Bronchial epithelial cell (primary cell): Measurements from ENCODE around the gene IGF1. TPM values are rescaled to one million over a fixed set of nuclear protein-coding genes. Genes with fewer than 3 reads are reported as not detected.

Experiments
- DNase-seq: peaks from one replicate; pipeline ENCODE4 v3.0.0-alpha.2; 2010; ENCODE audit warnings: low read depth
- FAIRE-seq: peaks from 2 replicates; lab custom pipeline; 2011; peaks lifted over from hg19 to GRCh38; lab: Jason Lieb, UNC
- H3K27me3 ChIP-seq: 2 replicates; pipeline ENCODE4 v1.5.1; 2011; ENCODE audit warnings: low read length; ENCODE audit not compliant: control insufficient read depth, insufficient read depth
- H3K36me3 ChIP-seq: 2 replicates; pipeline ENCODE4 v1.5.1; 2011; ENCODE audit warnings: low read length; ENCODE audit not compliant: control insufficient read depth, insufficient read depth
- H3K4me3 ChIP-seq: 2 replicates; pipeline ENCODE4 v1.5.1; 2011; ENCODE audit warnings: mild to moderate bottlenecking, low read depth, low read length, control low read depth
- CTCF ChIP-seq: IDR thresholded peaks from 2 replicates; pipeline ENCODE4 v1.5.1; 2011; ENCODE audit warnings: mild to moderate bottlenecking, moderate library complexity, low read length, control low read depth, inconsistent platforms; ENCODE audit not compliant: insufficient read depth, severe bottlenecking
- total RNA-seq: library from RNA; depleted of rRNA; stranded (reverse); fragments of >200 nt; gene quantifications from 2 replicates; pipeline ENCODE4 v1.2.1, GENCODE V29; 2014

Gene IGF1
- total RNA-seq, 1 donor from 2014 or later = 0.26 TPM

- no peak for TF ChIP-seq CTCF
- DNase-seq (no peak), FAIRE-seq (no peak)
Observed at GRCh38 chr12:102475355-102475754, 5.0 kb downstream of the IGF1 start.

GRCh38 chr12:102474438-102475064, 5.8 kb downstream of the IGF1 start:
- no peaks in the 10 kb centered on the region for H3K27me3 ChIP-seq
- no peak for TF ChIP-seq CTCF
- FAIRE-seq (no peak), DNase-seq (peak; percentile 90)
- H3K36me3 ChIP-seq = no peaks in the 10 kb centered on the region
- no peak overlapping the region for H3K4me3 ChIP-seq

More at GRCh38 chr12:102475355-102475754, 5.0 kb downstream of the IGF1 start:
- no peaks in the 10 kb centered on the region for H3K27me3 ChIP-seq
- no peak overlapping the region for H3K4me3 ChIP-seq
- no peaks in the 10 kb centered on the region for H3K36me3 ChIP-seq

- Histone ChIP-seq H3K36me3 (no peaks in the 10 kb centered on the region), H3K4me3 (no peak overlapping the region), H3K27me3 (peaks cover 1% of the 10 kb centered on the region)
- FAIRE-seq (no peak), DNase-seq (no peak)
- TF ChIP-seq CTCF = no peak
Observed at GRCh38 chr12:102472496-102472895, 7.9 kb downstream of the IGF1 start.

GRCh38 chr12:102471556-102471955, 8.8 kb downstream of the IGF1 start:
- no peak for DNase-seq
- no peak overlapping the region for H3K4me3 ChIP-seq
- no peak for FAIRE-seq
- no peak for TF ChIP-seq CTCF
- peaks cover 1% of the 10 kb centered on the region for H3K27me3 ChIP-seq
- no peaks in the 10 kb centered on the region for H3K36me3 ChIP-seq

- FAIRE-seq (no peak), DNase-seq (no peak)
- Histone ChIP-seq H3K4me3 (no peak overlapping the region), H3K27me3 (peaks cover 1% of the 10 kb centered on the region), H3K36me3 (no peaks in the 10 kb centered on the region)
- no peak for TF ChIP-seq CTCF
Observed at GRCh38 chr12:102470945-102471344, 9.4 kb downstream of the IGF1 start.

- Histone ChIP-seq H3K27me3 (peaks cover 1% of the 10 kb centered on the region), H3K4me3 (no peak overlapping the region), H3K36me3 (no peaks in the 10 kb centered on the region)
- no peak for FAIRE-seq
- no peak for DNase-seq
- TF ChIP-seq CTCF = no peak
Observed at GRCh38 chr12:102468261-102468915, 12.0 kb downstream of the IGF1 start.
